Stimulated activated CD4-positive, alpha-beta T cell treated with anti-CD3 and anti-CD28 coated beads, Interleukin-2, amount 100 ng/mL, for 4 hours (primary cell): ENCODE measurements around the gene IGSF5.

Source experiments
- DNase-seq: peaks from one replicate; pipeline ENCODE4 v3.0.0-alpha.2; 2020; ENCODE audit warnings: low read depth

The IGSF5 gene

DNA sequence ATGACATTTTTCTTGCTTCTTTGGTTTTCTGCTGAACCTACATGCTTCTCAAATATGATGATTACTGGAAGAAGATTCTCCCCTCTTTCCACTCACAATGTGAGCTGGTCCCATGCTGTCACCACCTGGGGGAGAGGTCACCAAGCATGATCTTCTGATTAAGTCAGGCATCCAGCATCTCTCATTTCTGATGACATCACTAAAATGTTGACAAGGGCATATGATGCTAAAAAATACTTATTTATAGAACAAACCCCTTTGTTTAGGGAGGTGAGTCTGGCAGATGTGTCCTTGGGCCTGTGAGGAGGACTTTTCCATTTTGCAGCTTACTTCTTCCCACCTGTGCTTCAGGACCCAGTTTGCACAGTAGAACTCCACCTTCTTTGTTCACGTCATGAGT is 80.3 kb downstream of the IGSF5 start:
- DNase-seq: no peak

DNA sequence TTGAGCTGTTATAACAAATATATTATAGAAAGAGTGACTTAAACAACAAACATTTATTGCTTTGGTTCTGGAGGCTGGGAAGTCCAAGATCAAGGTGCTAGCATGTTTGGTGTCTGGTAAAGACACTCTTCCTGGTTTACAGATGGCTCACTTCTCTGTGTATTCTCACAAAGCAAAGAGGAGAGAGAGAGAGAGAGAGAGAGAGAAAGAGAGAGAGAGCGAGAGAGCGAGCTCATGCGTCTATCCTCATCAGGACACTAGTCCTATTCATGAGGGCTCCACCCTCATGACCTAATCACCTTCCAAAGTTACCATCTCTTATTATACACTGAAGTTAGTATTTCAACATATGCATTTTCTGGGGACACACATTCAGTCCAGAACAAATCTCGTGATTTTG is 89.6 kb downstream of the IGSF5 start:
- DNase-seq: no peak

DNA sequence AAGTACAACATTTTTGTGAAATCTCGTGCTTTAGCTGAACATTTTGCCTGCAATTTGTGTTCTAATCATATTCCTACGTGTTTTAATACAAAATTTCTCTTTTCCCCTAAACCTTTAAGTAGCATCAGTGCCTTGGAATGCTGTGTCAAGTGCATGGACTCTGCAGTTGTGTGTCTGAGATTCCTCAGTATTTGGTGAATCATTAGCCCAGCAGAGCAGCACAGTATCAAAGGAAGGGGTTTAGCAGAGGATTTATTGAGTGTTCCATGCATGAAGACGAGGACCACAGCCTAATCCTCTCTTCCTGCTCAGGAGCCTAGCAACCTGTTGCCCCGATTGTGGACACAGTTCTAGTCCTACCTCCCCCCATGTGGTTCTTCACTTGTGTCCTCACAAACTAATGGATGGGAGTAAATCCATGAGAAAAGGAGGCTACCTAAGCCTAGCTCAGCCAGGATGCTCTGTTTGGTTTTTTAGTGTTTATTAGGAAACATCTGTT is 92.9 kb downstream of the IGSF5 start:
- DNase-seq: no peak

DNA sequence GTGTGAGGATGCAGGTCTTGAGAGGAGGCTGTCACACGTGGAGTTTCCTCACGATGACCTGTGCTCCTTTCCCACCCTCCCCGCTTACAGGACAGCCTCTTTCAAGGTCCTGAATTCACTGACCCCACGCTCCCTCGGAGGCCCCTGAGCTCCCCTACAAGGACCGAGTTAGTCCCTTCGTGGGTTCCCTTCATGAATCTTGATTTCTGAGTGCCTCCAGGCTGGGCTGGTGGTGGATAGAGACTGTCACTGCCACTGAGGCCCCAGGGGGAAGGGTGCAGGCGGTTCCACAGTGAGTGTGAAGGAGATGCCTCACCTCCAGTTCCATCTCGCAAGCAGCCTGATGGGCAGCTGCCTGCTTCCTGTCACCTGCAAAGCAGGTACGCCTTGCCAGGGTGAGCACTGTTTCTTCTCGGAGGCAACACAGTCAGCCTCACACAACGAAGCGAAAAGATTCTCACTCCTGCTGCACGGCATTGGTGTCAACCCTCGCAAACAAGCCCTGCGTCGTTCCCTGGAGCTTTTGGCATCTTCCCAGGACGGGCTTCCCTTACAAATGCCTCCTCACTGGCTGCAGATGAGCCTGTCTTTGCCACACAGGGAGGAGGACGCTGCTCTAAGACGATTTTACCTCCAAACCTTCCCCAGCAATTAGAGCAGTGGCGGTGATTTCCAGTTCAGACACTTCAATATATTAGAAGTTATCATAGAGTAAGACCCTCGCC is 95.6 kb downstream of the IGSF5 start:
- DNase-seq: no peak

GRCh38 chr21:39842741-39843459 is 97.9 kb downstream of the IGSF5 start:
- DNase-seq: no peak

DNA sequence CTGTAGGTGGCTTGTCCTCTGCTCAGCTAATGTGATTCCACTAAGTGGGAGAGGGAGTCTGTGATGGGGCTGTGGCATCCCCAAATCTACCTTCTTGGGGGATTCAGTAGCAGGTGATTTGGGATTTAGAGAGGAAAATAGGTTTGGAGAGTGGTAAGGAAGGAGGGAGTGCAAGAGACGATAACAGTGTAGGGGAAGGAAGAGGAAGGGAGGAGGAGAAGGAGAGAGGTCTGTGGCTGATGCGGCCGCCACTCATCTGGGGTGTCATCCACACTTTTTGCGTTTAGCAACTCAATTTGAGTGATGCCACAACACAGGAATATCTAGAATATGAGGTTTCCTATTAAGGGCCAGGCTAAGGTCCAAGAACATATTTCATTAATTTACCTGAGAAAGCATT is 98.5 kb downstream of the IGSF5 start:
- DNase-seq: no peak

- DNase-seq: no peak
These were observed 98.9 kb downstream of the IGSF5 start for GRCh38 chr21:39843916-39844315.

DNA sequence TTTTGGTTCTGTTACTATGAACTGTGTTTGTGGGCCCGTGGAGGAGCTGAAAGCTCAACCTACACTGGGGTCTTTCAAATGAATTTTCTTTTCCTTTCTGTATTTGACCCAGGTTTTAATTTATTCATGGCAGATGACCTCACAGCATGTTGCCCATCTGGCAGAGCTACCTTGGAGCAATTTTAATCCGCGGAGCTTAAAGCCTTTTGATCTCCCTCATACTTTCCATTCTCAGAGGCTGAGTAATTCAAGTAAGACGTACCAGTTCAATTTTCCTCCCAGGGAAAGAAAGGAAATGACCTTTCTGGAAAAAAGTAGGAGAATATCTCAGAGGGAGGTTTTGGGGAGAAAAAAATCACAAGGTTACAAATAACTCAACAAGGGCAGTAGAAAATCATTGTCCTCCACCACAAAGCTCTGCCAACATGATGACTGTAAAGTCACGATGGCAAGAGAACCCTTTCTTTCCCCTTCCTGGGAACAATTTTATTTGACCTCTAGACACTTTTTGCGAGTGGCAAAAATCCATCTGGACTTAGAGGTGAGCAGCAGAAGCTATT is 100.7 kb downstream of the IGSF5 start:
- no peak for DNase-seq

- DNase-seq: no peak
These were observed 102.9 kb downstream of the IGSF5 start for GRCh38 chr21:39847877-39848276.

- no peak for DNase-seq
These were observed 104.2 kb downstream of the IGSF5 start for GRCh38 chr21:39849014-39849655.

- DNase-seq: no peak
These were observed 105.3 kb downstream of the IGSF5 start for GRCh38 chr21:39850333-39850732.

- DNase-seq: no peak
These were observed 106.1 kb downstream of the IGSF5 start for GRCh38 chr21:39851002-39851618.
